GM19324 (cell line): Measurements from ENCODE around the gene ZNF326.

ENCODE experiments used
- ATAC-seq: cut with Tn5 transposase; IDR thresholded peaks from one replicate; pipeline ENCODE4 v1.9.1; 2021; ENCODE audit warnings: mild to moderate bottlenecking, moderate library complexity; ENCODE audit not compliant: unreplicated experiment, low FRiP score

The ZNF326 gene

GRCh38 chr1:89994805-89995597 is at the start of gene ZNF326:
Gene ZNF326 (plus strand): TSS chr1:89995110. CDS start chr1:89995258, 148 bp downstream.
- ATAC-seq = peak; percentile 97

GRCh38 chr1:89945852-89946476 is 48.9 kb upstream of the ZNF326 start:
- no peak for ATAC-seq

GRCh38 chr1:89946532-89946931 is 48.4 kb upstream of the ZNF326 start:
- ATAC-seq = no peak

- no peak for ATAC-seq
Measured at GRCh38 chr1:89948722-89949345, 46.1 kb upstream of the ZNF326 start.

- ATAC-seq = no peak
Measured at GRCh38 chr1:89949991-89950624, 44.8 kb upstream of the ZNF326 start.

- no peak for ATAC-seq
Measured at GRCh38 chr1:89950703-89951102, 44.2 kb upstream of the ZNF326 start.

- no peak for ATAC-seq
Measured at GRCh38 chr1:89951766-89952604, 42.9 kb upstream of the ZNF326 start.

GRCh38 chr1:89952605-89953130 is 42.2 kb upstream of the ZNF326 start:
- no peak for ATAC-seq

GRCh38 chr1:89953131-89953626 is 41.7 kb upstream of the ZNF326 start:
- no peak for ATAC-seq

- no peak for ATAC-seq
Measured at GRCh38 chr1:89953929-89954328, 41.0 kb upstream of the ZNF326 start.

- ATAC-seq = no peak
Measured at GRCh38 chr1:89954401-89954800, 40.5 kb upstream of the ZNF326 start.

GRCh38 chr1:89955311-89956205 is 39.4 kb upstream of the ZNF326 start:
- ATAC-seq = peak; percentile 16

- no peak for ATAC-seq
Measured at GRCh38 chr1:89957107-89957506, 37.8 kb upstream of the ZNF326 start.

- ATAC-seq = no peak
Measured at GRCh38 chr1:89958851-89959654, 35.9 kb upstream of the ZNF326 start.

GRCh38 chr1:89959719-89960118 is 35.2 kb upstream of the ZNF326 start:
- no peak for ATAC-seq

- ATAC-seq = no peak
Measured at GRCh38 chr1:89962024-89962741, 32.7 kb upstream of the ZNF326 start.

GRCh38 chr1:89962742-89963075 is 32.2 kb upstream of the ZNF326 start:
- ATAC-seq = no peak
